H1 (cell line): ENCODE measurements around the gene ZP2. TPM values are rescaled to one million over a fixed set of nuclear protein-coding genes. Genes with fewer than 3 reads are reported as not detected.

Experiments
- CTCF ChIA-PET: fragments of 300-600 bp; sonication (Branson Sonifier 250); formaldehyde crosslinking; loops from one replicate; lab custom pipeline; 2021; ENCODE audit not compliant: partially characterized antibody; lab: Charles Lee
- POLR2A ChIA-PET: fragments of 300-600 bp; sonication (Branson Sonifier 250); formaldehyde crosslinking; loops from one replicate; lab custom pipeline; 2021; ENCODE audit warnings: inconsistent platforms; ENCODE audit not compliant: partially characterized antibody; lab: Charles Lee
- DNase-seq, 2 experiments: peaks; one replicate each; pipeline versions ENCODE4 v3.0.0 to v3.0.0-alpha.2; 2010 to 2022; ENCODE audit warnings: low spot score in 2 of 2, low read depth in 1 of 2, mixed read lengths in 1 of 2
- FAIRE-seq: peaks from 2 replicates; lab custom pipeline; 2011; peaks lifted over from hg19 to GRCh38; lab: Jason Lieb, UNC
- H2AFZ ChIP-seq: 2 replicates; pipeline ENCODE4 v1.8.1; 2012; ENCODE audit warnings: low read length, inconsistent platforms
- H2AK5ac ChIP-seq: 2 replicates; pipeline ENCODE4 v1.6.1; 2013; ENCODE audit warnings: low read depth, low read length
- H2BK120ac ChIP-seq: replicated peaks from 2 replicates; pipeline ENCODE3; 2013; ENCODE audit warnings: low read depth, low read length, inconsistent platforms
- H2BK12ac ChIP-seq: 2 replicates; pipeline ENCODE4 v1.6.1; 2013; ENCODE audit warnings: low read depth, low read length
- H2BK15ac ChIP-seq: 2 replicates; pipeline ENCODE4 v1.6.1; 2013; ENCODE audit warnings: low read length
- H2BK20ac ChIP-seq: 2 replicates; pipeline ENCODE4 v1.6.1; 2013; ENCODE audit warnings: low read length
- H2BK5ac ChIP-seq: 2 replicates; pipeline ENCODE4 v1.6.1; 2013; ENCODE audit warnings: low read depth, low read length
- H3K14ac ChIP-seq: 2 replicates; pipeline ENCODE4 v1.6.1; 2013; ENCODE audit warnings: inconsistent platforms; ENCODE audit not compliant: insufficient read length
- H3K18ac ChIP-seq: 2 replicates; pipeline ENCODE4 v1.6.1; 2013; ENCODE audit warnings: low read length; ENCODE audit errors: extremely low read depth
- H3K23ac ChIP-seq: 2 replicates; pipeline ENCODE4 v1.6.1; 2013; ENCODE audit warnings: inconsistent platforms; ENCODE audit not compliant: insufficient read length
- H3K23me2 ChIP-seq: 2 replicates; pipeline ENCODE4 v1.6.1; 2013; ENCODE audit warnings: low read depth, low read length
- H3K27ac ChIP-seq: 2 replicates; pipeline ENCODE4 v1.6.1; 2011; ENCODE audit warnings: low read depth, low read length, inconsistent platforms
- H3K27me3 ChIP-seq, 4 experiments: replicated peaks in 1 of 4; 1 replicate in 1 of 4; 2 replicates in 3 of 4; pipeline versions ENCODE4 v1.6.1 to v1.8.1; 2011 to 2013; ENCODE audit warnings: low read length in 3 of 4, mild to moderate bottlenecking in 3 of 4, inconsistent platforms in 2 of 4, mixed read lengths in 2 of 4, moderate library complexity in 1 of 4; ENCODE audit not compliant: control insufficient read depth in 3 of 4, insufficient read depth in 3 of 4; ENCODE audit errors: extremely low read depth in 1 of 4
- H3K36me3 ChIP-seq, 4 experiments: 2 replicates each; pipeline versions ENCODE4 v1.6.1 to v1.8.1; 2011 to 2013; ENCODE audit warnings: mild to moderate bottlenecking in 4 of 4, low read length in 3 of 4, moderate library complexity in 2 of 4, control low read depth in 1 of 4, inconsistent platforms in 1 of 4; ENCODE audit not compliant: insufficient read depth in 4 of 4, control insufficient read depth in 2 of 4
- H3K4ac ChIP-seq: replicated peaks from 2 replicates; pipeline ENCODE3; 2013; ENCODE audit warnings: low read length, low read depth, mixed read lengths, inconsistent platforms; ENCODE audit not compliant: insufficient read length
- H3K4me1 ChIP-seq, 4 experiments: replicated peaks in 1 of 4; 1 replicate in 1 of 4; 2 replicates in 3 of 4; pipeline versions ENCODE4 v1.6.1 to v1.8.1; 2011 to 2013; ENCODE audit warnings: low read length in 3 of 4, inconsistent platforms in 2 of 4, mixed read lengths in 1 of 4; ENCODE audit not compliant: insufficient read depth in 4 of 4, control insufficient read depth in 3 of 4
- H3K4me2 ChIP-seq, 2 experiments: 2 replicates each; pipeline versions ENCODE4 v1.6.1 to v1.8.1; 2011 to 2013; ENCODE audit warnings: low read depth in 2 of 2, low read length in 2 of 2, control low read depth in 1 of 2, inconsistent platforms in 1 of 2, mild to moderate bottlenecking in 1 of 2; ENCODE audit not compliant: insufficient read depth in 1 of 2
- H3K4me3 ChIP-seq, 4 experiments: fragments of 200-600, 300-600 bp in 1 of 4; sonication (generic), shearing (Covaris generic), sonication (Bioruptor Twin) in 1 of 4; 2 replicates each; pipeline versions ENCODE4 v1.5.1 to v1.8.1; 2011 to 2016; ENCODE audit warnings: low read length in 4 of 4, low read depth in 3 of 4, control low read depth in 2 of 4, inconsistent platforms in 2 of 4, mild to moderate bottlenecking in 2 of 4, mixed read lengths in 1 of 4, moderate library complexity in 1 of 4; ENCODE audit not compliant: insufficient read depth in 2 of 4; ENCODE audit errors: extremely low read depth in 1 of 4
- H3K56ac ChIP-seq: replicated peaks from 2 replicates; pipeline ENCODE3; 2013; ENCODE audit warnings: low read depth, mild to moderate bottlenecking, mixed read lengths, low read length, inconsistent platforms; ENCODE audit not compliant: insufficient read length
- H3K79me1 ChIP-seq: 2 replicates; pipeline ENCODE4 v1.6.1; 2013; ENCODE audit warnings: low read depth, low read length, control low read depth
- H3K79me2 ChIP-seq, 2 experiments: 2 replicates each; pipeline versions ENCODE4 v1.6.1 to v1.8.1; 2012 to 2013; ENCODE audit warnings: low read length in 2 of 2, mild to moderate bottlenecking in 2 of 2, inconsistent platforms in 1 of 2; ENCODE audit not compliant: insufficient read depth in 2 of 2, control insufficient read depth in 1 of 2
- H3K9ac ChIP-seq, 4 experiments: replicated peaks in 1 of 4; 1 replicate in 1 of 4; 2 replicates in 3 of 4; pipeline versions ENCODE4 v1.6.1 to v1.8.1; 2011 to 2013; ENCODE audit warnings: low read depth in 3 of 4, low read length in 3 of 4, control low read depth in 2 of 4, mild to moderate bottlenecking in 2 of 4, moderate library complexity in 2 of 4, inconsistent platforms in 1 of 4; ENCODE audit errors: extremely low read depth in 1 of 4
- H3K9me3 ChIP-seq, 2 experiments: 2 replicates each; pipeline versions ENCODE4 v1.6.1 to v1.8.1; 2012 to 2013; ENCODE audit warnings: mild to moderate bottlenecking in 2 of 2, moderate library complexity in 2 of 2, control low read depth in 1 of 2, inconsistent platforms in 1 of 2, low read depth in 1 of 2, low read length in 1 of 2, mixed read lengths in 1 of 2; ENCODE audit not compliant: insufficient read depth in 2 of 2
- H4K20me1 ChIP-seq, 2 experiments: replicated peaks in 1 of 2; 2 replicates each; pipeline versions ENCODE3 to v1.8.1; 2011 to 2013; ENCODE audit warnings: inconsistent platforms in 2 of 2, low read length in 2 of 2, mild to moderate bottlenecking in 1 of 2; ENCODE audit not compliant: insufficient read depth in 2 of 2, control insufficient read depth in 1 of 2
- H4K5ac ChIP-seq: 2 replicates; pipeline ENCODE4 v1.6.1; 2013; ENCODE audit warnings: low read length, low read depth, mixed read lengths, inconsistent platforms; ENCODE audit not compliant: insufficient read length
- H4K8ac ChIP-seq: 2 replicates; pipeline ENCODE4 v1.8.0; 2013; ENCODE audit warnings: mild to moderate bottlenecking, moderate library complexity, low read length, inconsistent platforms; ENCODE audit not compliant: insufficient read depth; ENCODE audit errors: extremely low read depth
- H4K91ac ChIP-seq: replicated peaks from 2 replicates; pipeline ENCODE3; 2013; ENCODE audit warnings: low read length, mixed read lengths, inconsistent platforms; ENCODE audit not compliant: insufficient read length
- BACH1 ChIP-seq: IDR thresholded peaks from 2 replicates; pipeline ENCODE4 v1.6.1; 2012; ENCODE audit warnings: low read length, improper control_type of control experiment
- CBX8 ChIP-seq: fragments of 300-800, 300-1000 bp; sonication (generic); IDR thresholded peaks from 2 replicates; pipeline ENCODE4 v1.7.1; 2016; ENCODE audit warnings: low read depth, low read length, borderline replicate concordance
- KDM4A ChIP-seq: IDR thresholded peaks from one replicate; pipeline ENCODE4 v1.7.1; 2012; ENCODE audit warnings: low read depth, mild to moderate bottlenecking, moderate library complexity, low read length, inconsistent platforms; ENCODE audit not compliant: severe bottlenecking
- NRF1 ChIP-seq: IDR thresholded peaks from 2 replicates; pipeline ENCODE4 v1.6.1; 2011; ENCODE audit warnings: mild to moderate bottlenecking, low read depth, low read length, improper control_type of control experiment
- SP1 ChIP-seq: IDR thresholded peaks from 2 replicates; pipeline ENCODE4 v1.6.1; 2011; ENCODE audit warnings: low read depth, low read length
- TEAD4 ChIP-seq: IDR thresholded peaks from 2 replicates; pipeline ENCODE4 v1.6.1; 2012; ENCODE audit warnings: low read depth, low read length, inconsistent platforms, mixed read lengths
- WGBS, 2 experiments: shearing (Covaris generic) in 1 of 2; methylation state at CpG; one replicate each; pipeline versions ENCODE4 v1.1.6 to v1.1.7; 2013 to 2015; ENCODE audit warnings: low lambda C conversion rate in 2 of 2, mixed read lengths in 2 of 2, inconsistent platforms in 1 of 2, low coverage in 1 of 2, missing lambda C conversion rate in 1 of 2; ENCODE audit not compliant: insufficient replicate concordance in 2 of 2, insufficient coverage in 1 of 2, insufficient read length in 1 of 2; ENCODE audit errors: extremely low coverage in 1 of 2, missing lambda C conversion rate in 1 of 2; 5-methylcytosine and 5-hydroxymethylcytosine counted together
- polyA plus RNA-seq, 7 experiments: library from polyadenylated mRNA; depleted of rRNA in 3 of 7; stranded (reverse) in 5 of 7; unstranded in 2 of 7; fragments of >200 nt in 5 of 7; fragments of 200-250 nt in 2 of 7; gene quantifications; 1 replicate in 5 of 7; 2 replicates in 1 of 7; 4 replicates in 1 of 7; pipeline versions ENCODE4 v1.2.1 to v1.2.3, GENCODE V29; 2011 to 2013; ENCODE audit warnings: missing spikeins in 2 of 7, mixed read lengths in 2 of 7
- total RNA-seq: library from RNA; stranded (reverse); fragmentation: NEBNext Ultra II Directional; extraction: Animal tissue kit (Norgen Biotek cat#: 25700); gene quantifications from 2 replicates; pipeline ENCODE4 v1.2.1, GENCODE V29; 2021
- TF ChIP-seq, protein P1 (sequence below): IDR thresholded peaks from 2 replicates; pipeline ENCODE4 v1.6.1; 2012; ENCODE audit warnings: inconsistent platforms
- TF ChIP-seq, protein P2 (sequence below), 3 experiments: IDR thresholded peaks; 1 replicate in 2 of 3; 2 replicates in 1 of 3; pipeline versions ENCODE4 v1.5.1 to v1.6.1; 2011; ENCODE audit warnings: low read length in 3 of 3, mild to moderate bottlenecking in 3 of 3, inconsistent platforms in 2 of 3, low read depth in 1 of 3, moderate library complexity in 1 of 3; ENCODE audit not compliant: insufficient read depth in 1 of 3; ENCODE audit errors: control extremely low read depth in 1 of 3
- TF ChIP-seq, protein P3 (sequence below): IDR thresholded peaks from 2 replicates; pipeline ENCODE4 v1.6.1; 2011; ENCODE audit warnings: low read length, improper control_type of control experiment

The ZP2 gene
- total and polyA plus RNA-seq, 2 of the 8 experiments (the other 6 are each of a cell fraction or from before 2014, with no cell fraction given): not detected

DNA sequence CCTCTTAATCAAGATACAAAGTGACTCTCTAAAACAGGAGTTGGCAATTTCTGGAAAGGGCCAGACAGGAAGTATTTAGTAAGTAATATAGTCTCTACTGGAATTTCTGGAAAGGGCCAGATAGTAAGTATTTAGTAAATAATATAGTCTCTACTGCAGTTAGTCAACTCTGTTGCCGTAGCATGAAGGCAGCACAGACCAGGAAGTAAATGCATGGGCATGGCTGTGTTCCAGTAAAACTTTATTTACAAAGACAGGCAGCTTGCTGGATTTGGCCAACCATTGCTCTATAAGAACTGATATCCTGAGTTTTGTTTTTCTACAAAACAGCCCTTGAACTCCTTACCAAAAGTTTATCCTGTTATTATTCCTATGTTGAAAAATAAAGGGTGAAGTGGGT is 36.0 kb downstream of the ZP2 start:
- CTCF ChIA-PET: no interaction called here
- H3K18ac ChIP-seq: no peak overlapping the region
- no peak overlapping the region for H2AK5ac ChIP-seq
- no peaks in the 10 kb centered on the region for H3K23me2 ChIP-seq
- H3K9ac ChIP-seq: no peak overlapping the region
- H2BK120ac ChIP-seq: no peak overlapping the region
- H3K14ac ChIP-seq: no peak overlapping the region
- no peaks in the 10 kb centered on the region for H3K79me2 ChIP-seq
- H2AFZ ChIP-seq: no peak overlapping the region
- no peak overlapping the region for H3K4me3 ChIP-seq
- no peak overlapping the region for H2BK5ac ChIP-seq
- no peak overlapping the region for H4K91ac ChIP-seq
- WGBS, 2 experiments: 88% methylated on average over 1 of the region's 1 CpG; no CpG with 5 or more reads in 1 of the 2 experiments
- H3K79me1 ChIP-seq: no peaks in the 10 kb centered on the region
- H3K36me3 ChIP-seq: peaks cover 26 to 95% (median 68%) of the 10 kb centered on the region in 4 experiments
- TF ChIP-seq SP1: no peak
- no peak for TF ChIP-seq TEAD4
- TF ChIP-seq, protein P1, sequence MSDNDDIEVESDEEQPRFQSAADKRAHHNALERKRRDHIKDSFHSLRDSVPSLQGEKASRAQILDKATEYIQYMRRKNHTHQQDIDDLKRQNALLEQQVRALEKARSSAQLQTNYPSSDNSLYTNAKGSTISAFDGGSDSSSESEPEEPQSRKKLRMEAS: no peak
- TF ChIP-seq KDM4A: no peak
- TF ChIP-seq NRF1: no peak
- TF ChIP-seq BACH1: no peak
- TF ChIP-seq, protein P2, sequence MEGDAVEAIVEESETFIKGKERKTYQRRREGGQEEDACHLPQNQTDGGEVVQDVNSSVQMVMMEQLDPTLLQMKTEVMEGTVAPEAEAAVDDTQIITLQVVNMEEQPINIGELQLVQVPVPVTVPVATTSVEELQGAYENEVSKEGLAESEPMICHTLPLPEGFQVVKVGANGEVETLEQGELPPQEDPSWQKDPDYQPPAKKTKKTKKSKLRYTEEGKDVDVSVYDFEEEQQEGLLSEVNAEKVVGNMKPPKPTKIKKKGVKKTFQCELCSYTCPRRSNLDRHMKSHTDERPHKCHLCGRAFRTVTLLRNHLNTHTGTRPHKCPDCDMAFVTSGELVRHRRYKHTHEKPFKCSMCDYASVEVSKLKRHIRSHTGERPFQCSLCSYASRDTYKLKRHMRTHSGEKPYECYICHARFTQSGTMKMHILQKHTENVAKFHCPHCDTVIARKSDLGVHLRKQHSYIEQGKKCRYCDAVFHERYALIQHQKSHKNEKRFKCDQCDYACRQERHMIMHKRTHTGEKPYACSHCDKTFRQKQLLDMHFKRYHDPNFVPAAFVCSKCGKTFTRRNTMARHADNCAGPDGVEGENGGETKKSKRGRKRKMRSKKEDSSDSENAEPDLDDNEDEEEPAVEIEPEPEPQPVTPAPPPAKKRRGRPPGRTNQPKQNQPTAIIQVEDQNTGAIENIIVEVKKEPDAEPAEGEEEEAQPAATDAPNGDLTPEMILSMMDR (IDR thresholded peaks at IDR 0.05; ENCODE audit: control extremely low read depth in 1 of 3, insufficient read depth in 1 of 3, low read depth in 1 of 3, low read length in 3 of 3): no peak
- TF ChIP-seq, protein P3, sequence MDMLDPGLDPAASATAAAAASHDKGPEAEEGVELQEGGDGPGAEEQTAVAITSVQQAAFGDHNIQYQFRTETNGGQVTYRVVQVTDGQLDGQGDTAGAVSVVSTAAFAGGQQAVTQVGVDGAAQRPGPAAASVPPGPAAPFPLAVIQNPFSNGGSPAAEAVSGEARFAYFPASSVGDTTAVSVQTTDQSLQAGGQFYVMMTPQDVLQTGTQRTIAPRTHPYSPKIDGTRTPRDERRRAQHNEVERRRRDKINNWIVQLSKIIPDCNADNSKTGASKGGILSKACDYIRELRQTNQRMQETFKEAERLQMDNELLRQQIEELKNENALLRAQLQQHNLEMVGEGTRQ: no peak
- no peak for TF ChIP-seq CBX8
- H4K8ac ChIP-seq: no peak overlapping the region
- no peak for FAIRE-seq
- H3K27me3 ChIP-seq: no peaks in the 10 kb centered on the region
- H3K4ac ChIP-seq: no peak overlapping the region
- no peak overlapping the region for H3K23ac ChIP-seq
- no peak overlapping the region for H2BK12ac ChIP-seq
- DNase-seq: no peak
- H4K20me1 ChIP-seq: no peaks in the 10 kb centered on the region
- no peak overlapping the region for H2BK20ac ChIP-seq
- no peak overlapping the region for H3K4me2 ChIP-seq
- H4K5ac ChIP-seq: no peak overlapping the region
- no peaks in the 10 kb centered on the region; a peak in 1 of 4 replicates for H3K9me3 ChIP-seq
- H2BK15ac ChIP-seq: no peak overlapping the region
- POLR2A ChIA-PET: no interaction called here
- no peak overlapping the region for H3K27ac ChIP-seq
- H3K56ac ChIP-seq: no peak overlapping the region
- no peaks in the 10 kb centered on the region for H3K4me1 ChIP-seq
